GM18951 (cell line): Measurements from ENCODE around the gene SPATA2L.

Experiments
- POLR2A ChIP-seq: IDR thresholded peaks from 4 replicates; pipeline ENCODE4 v1.6.1; 2011; ENCODE audit warnings: mild to moderate bottlenecking; ENCODE audit not compliant: insufficient read length, insufficient read depth; ENCODE audit errors: extremely low read depth
- in situ Hi-C: fragments of 300-500 bp; cut with MboI; formaldehyde crosslinking; loops from one replicate; pipeline ENCODE4 v1.12.0; 2022; ENCODE audit warnings: low sequenced_read_pairs, mixed read lengths, inconsistent platforms; ENCODE audit not compliant: unreplicated experiment

The SPATA2L gene

DNA sequence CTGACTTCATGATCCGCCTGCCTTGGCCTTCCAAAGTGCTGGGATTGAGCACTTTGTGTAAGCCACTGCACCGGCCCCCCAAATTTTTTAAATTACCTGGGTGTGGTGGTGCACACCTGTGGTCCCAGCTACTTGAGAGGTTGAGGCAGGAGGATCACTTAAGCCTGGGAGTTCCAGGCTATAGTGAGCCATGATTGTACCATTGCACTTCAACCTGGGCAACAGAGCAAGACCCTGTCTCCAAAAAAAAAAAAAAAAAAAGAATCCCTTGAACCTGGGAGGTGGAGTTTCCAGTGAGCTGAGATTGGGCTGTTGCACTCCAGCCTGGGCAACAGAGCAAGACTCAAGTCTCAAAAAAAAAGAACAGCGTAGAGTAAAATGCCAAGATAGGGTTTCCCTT is 35.0 kb upstream of the SPATA2L start:
- TF ChIP-seq POLR2A, result no peak
- in situ Hi-C loops, result no loop called here

DNA sequence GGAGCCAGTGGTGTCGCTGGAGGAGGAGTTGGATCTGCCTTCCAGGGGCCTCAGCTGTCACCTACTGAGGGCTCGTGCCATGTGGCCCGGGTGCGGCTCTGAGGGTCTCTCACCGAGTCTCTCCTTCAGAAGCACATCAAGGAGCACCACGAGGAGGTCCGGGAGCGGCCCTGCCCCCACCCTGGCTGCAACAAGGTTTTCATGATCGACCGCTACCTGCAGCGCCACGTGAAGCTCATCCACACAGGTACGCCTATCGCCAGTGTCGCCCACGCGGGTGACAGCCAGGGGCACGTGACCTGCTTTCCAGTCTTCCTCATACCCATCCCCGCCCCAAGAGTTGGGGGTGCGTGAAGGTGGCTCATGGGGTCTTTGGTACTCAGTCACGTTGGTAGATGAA is 32.3 kb upstream of the SPATA2L start:
- TF ChIP-seq POLR2A, result no peak
- in situ Hi-C loops, result no loop called here

- TF ChIP-seq POLR2A, result peak; percentile 5
- in situ Hi-C loops, result no loop called here
Observed at GRCh38 chr16:89733322-89733721, 31.8 kb upstream of the SPATA2L start.

DNA sequence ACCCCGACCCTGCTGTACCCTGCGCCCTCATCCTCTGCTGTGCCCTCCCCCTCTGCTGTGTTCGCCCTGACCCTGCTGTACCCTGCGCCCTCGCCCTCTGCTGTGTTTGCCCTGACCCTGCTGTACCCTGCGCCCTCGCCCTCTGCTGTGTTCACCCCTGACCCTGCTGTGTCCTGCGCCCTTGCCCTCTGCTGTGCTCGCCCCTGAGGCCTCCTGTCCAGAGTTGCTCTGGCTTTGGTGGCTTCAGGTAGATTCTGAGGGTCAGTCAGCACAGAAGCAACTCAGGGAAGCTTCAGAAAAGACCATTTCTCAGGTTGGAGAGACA is 31.4 kb upstream of the SPATA2L start:
- TF ChIP-seq POLR2A, result no peak

DNA sequence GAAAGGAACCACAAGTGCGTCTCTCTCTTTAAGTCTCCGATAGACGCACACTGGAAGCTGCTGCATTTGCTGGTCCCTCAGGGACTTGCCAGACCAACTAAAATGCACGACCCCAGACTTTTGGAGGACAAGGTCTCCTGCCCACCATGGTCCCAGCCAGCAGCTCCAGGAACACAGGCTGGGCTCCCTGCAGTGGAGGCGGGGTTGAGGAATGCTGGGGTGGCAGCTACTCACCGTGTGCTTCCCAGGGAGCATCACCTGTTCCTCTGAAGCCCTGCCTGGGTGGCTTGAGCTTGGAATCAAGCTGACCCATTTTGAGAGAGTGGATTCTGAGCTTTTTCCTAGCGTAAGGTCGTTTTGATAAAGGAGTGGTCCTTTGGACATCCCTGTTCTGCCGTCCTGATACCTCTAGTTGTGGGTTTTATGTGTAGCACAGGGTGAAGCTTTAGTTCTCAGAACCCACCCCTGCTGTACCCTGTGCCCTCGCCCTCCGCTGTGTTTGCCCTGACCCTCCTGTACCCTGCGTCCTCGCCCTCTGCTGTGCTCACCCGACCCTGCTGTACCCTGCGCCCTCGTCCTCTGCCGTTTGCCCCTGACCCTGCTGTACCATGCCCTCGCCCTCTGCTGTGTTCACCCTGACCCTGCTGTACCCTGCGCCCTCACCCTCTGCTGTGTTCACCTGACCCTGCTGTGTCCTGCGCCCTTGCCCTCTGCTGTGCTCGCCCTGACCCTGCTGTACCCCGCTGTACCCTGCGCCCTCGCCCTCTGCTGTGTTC is 30.8 kb upstream of the SPATA2L start:
- TF ChIP-seq POLR2A, result no peak
- in situ Hi-C loops, result no loop called here

More for the DNA sequence above, 31.4 kb upstream of the SPATA2L start:
- in situ Hi-C loops, result no loop called here

GRCh38 chr16:89730610-89731234 is 29.2 kb upstream of the SPATA2L start:
- TF ChIP-seq POLR2A, result peak; percentile 19
- in situ Hi-C loops, result no loop called here

DNA sequence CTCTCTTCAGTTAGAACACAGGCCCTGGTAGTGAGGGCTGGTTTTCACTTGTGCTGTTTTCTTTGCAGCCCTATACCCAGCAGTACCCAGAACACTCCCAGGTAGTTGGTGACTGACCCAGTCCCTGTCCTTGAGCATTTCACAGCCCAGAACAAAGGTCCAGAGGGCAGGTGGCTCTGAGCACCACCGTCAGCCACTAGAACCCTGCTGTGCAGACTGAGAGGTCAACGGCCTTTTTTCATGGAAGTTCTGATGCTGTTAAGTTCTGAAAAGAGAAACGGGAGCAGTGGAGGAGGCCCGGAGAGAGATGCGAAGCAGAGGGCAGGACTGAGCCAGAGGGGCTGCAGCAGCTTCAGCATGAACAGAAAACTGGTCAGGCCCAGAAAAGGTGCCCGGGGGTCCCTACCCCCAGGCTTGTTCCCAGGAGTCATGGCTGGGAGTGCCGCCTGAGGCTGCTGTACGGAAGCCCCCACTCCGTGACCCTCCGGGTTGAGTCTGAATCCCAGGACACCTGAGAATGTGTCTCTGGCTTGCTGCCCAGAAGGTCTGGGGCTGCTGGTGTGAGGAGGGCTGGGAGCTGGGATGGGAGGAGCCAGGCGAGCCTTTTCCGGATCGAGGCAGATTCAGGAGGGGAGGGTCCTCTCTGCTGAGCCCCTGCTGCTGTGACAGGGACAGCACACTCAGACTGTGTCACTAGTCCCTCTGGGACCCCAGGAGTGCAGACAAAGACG is 28.5 kb upstream of the SPATA2L start:
- TF ChIP-seq POLR2A, result no peak
- in situ Hi-C loops, result no loop called here

DNA sequence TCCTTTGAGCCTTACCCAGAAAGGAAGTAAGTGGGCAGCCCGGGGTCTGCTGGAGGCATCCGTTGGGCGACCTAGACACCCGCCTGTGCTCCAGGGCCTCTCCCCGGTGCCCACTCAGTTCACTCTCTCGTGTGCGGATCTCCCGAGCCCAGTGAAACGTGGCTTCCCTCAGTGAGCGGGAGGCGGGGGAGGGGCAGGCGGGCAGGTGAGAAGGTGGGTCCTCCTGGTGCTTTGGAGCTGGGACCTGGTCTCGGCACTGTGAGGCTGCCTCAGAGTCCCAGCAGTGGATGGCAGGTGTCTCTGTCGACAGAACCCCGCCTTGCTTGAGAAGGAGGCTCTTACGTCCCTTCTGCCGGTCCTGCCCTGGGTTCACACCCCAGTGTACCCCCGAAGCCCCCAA is 27.8 kb upstream of the SPATA2L start:
- in situ Hi-C loops, result no loop called here

GRCh38 chr16:89727406-89728120 is 26.1 kb upstream of the SPATA2L start:
- in situ Hi-C loops, result no loop called here
- no peak for TF ChIP-seq POLR2A

More for the DNA sequence above, 27.8 kb upstream of the SPATA2L start:
- no peak for TF ChIP-seq POLR2A

GRCh38 chr16:89723279-89724250 is 22.1 kb upstream of the SPATA2L start:
- TF ChIP-seq POLR2A, result no peak
- in situ Hi-C loops, result no loop called here

DNA sequence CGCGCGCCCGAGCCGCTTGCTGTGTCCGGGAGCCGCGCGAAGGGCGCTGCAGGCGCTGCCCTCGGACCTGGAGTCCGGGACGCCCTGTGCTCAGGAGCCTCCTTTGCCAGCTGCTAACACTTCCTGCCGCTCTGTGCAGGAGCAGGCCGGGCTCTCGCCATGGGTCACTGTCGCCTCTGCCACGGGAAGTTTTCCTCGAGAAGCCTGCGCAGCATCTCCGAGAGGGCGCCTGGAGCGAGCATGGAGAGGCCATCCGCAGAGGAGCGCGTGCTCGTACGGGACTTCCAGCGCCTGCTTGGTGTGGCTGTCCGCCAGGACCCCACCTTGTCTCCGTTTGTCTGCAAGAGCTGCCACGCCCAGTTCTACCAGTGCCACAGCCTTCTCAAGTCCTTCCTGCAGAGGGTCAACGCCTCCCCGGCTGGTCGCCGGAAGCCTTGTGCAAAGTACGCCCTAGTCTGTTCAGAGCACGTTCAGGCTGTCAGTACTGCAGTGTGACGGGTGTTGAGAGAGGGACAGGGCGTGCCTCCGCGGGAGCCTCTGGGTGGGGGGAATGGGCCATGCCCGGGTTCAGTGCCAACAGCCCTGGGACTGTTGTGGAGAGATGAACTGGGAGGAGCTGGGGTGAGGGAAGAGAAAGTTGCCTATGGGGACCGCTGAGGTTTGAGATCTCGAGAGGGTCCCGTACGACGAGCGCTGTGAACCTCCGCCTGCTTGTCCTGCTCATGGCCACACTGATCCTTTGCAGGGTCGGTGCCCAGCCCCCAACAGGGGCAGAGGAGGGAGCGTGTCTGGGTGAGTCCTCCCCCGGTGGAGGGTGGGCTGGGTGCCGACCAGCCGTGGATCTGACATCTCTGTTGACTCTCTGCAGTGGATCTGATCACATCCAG is 21.1 kb upstream of the SPATA2L start:
- in situ Hi-C loops, result no loop called here

More for the DNA sequence above, 21.1 kb upstream of the SPATA2L start:
- TF ChIP-seq POLR2A, result no peak
